GM12878 (cell line): ENCODE data around the gene MAP2K7. TPM values are rescaled to one million over a fixed set of nuclear protein-coding genes. Genes with fewer than 3 reads are reported as not detected.

Experiments used
- ATAC-seq: fragments of 200-7000 bp; cut with Tn5 transposase; 3 replicates; pipeline ENCODE4 v1.9.1; 2020; ENCODE audit warnings: mild to moderate bottlenecking, moderate library complexity
- BruUV-seq: library from RNA; stranded (reverse); fragments of 400-500 nt; replicated peaks from 2 replicates; lab custom pipeline; 2021; lab: Mats Ljungman, UMichigan
- CTCF ChIA-PET: fragments of 300-600 bp; sonication (Branson Sonifier 250); formaldehyde crosslinking; extraction: SDS; loops from one replicate; lab custom pipeline; 2021; ENCODE audit warnings: inconsistent platforms; lab: Yijun Ruan, JAX
- POLR2A ChIA-PET: fragments of 350-600 bp; formaldehyde crosslinking; extraction: SDS; loops from one replicate; lab custom pipeline; 2021; ENCODE audit warnings: inconsistent platforms; lab: Charles Lee
- RAD21 ChIA-PET: fragments of 300-600 bp; sonication (Branson Sonifier 250); formaldehyde crosslinking; loops from one replicate; lab custom pipeline; 2023; ENCODE audit warnings: antibody characterized with exemption; ENCODE audit not compliant: unreplicated experiment; lab: Charles Lee
- SMC1A ChIA-PET: fragments of 300-600 bp; sonication (Branson Sonifier 250); formaldehyde crosslinking; loops from one replicate; lab custom pipeline; 2023; ENCODE audit not compliant: unreplicated experiment, uncharacterized antibody; lab: Charles Lee
- DNase-seq: peaks from one replicate; pipeline ENCODE4 v3.0.0-alpha.2; 2011; ENCODE audit warnings: low read depth, low spot score
- FAIRE-seq: peaks from 3 replicates; lab custom pipeline; 2011; peaks lifted over from hg19 to GRCh38; lab: Jason Lieb, UNC
- H2AFZ ChIP-seq: 2 replicates; pipeline ENCODE4 v1.6.0; 2011; ENCODE audit warnings: low read depth, low read length, control low read depth; ENCODE audit not compliant: control insufficient read depth
- H3K27ac ChIP-seq: 2 replicates; pipeline ENCODE4 v1.5.1; 2011; ENCODE audit warnings: control low read depth; ENCODE audit not compliant: control insufficient read depth, insufficient read depth
- H3K27me3 ChIP-seq, 2 experiments: replicated peaks in 1 of 2; 2 replicates each; pipeline versions ENCODE4 v1.6.0 to v1.6.1; 2011; ENCODE audit warnings: low read length in 1 of 2; ENCODE audit not compliant: control insufficient read depth in 2 of 2, insufficient read depth in 2 of 2
- H3K36me3 ChIP-seq, 2 experiments: 2 replicates each; pipeline ENCODE4 v1.5.1; 2011; ENCODE audit warnings: low read length in 1 of 2; ENCODE audit not compliant: control insufficient read depth in 2 of 2, insufficient read depth in 2 of 2
- H3K4me1 ChIP-seq: 2 replicates; pipeline ENCODE4 v1.6.1; 2011; ENCODE audit warnings: mild to moderate bottlenecking, low read length, moderate library complexity, mixed read lengths; ENCODE audit not compliant: control insufficient read depth, insufficient read depth
- H3K4me2 ChIP-seq: 2 replicates; pipeline ENCODE4 v1.6.0; 2011; ENCODE audit warnings: control low read depth; ENCODE audit not compliant: control insufficient read depth, insufficient read depth
- H3K4me3 ChIP-seq: fragments of 200-600 bp; sonication (generic); 2 replicates; pipeline ENCODE4 v1.5.1; 2016
- H3K79me2 ChIP-seq: 2 replicates; pipeline ENCODE4 v1.6.0; 2011; ENCODE audit warnings: low read length; ENCODE audit not compliant: control insufficient read depth, insufficient read depth
- H3K9ac ChIP-seq: 2 replicates; pipeline ENCODE4 v1.8.0; 2011; ENCODE audit warnings: low read length, control low read depth, mixed read lengths; ENCODE audit not compliant: control insufficient read depth, insufficient read depth
- H3K9me3 ChIP-seq: replicated peaks from 3 replicates; pipeline ENCODE4 v1.5.1; 2011; ENCODE audit warnings: mild to moderate bottlenecking, low read length; ENCODE audit not compliant: control insufficient read depth, insufficient read depth
- H4K20me1 ChIP-seq: 2 replicates; pipeline ENCODE4 v1.6.0; 2011; ENCODE audit not compliant: control insufficient read depth, insufficient read depth
- EP300 ChIP-seq, 2 experiments: fragments of 150-350 bp in 1 of 2; IDR thresholded peaks; 2 replicates each; pipeline ENCODE4 v1.6.1; 2011 to 2012; ENCODE audit warnings: low read depth in 2 of 2, low read length in 2 of 2, borderline replicate concordance in 1 of 2, improper control_type of control experiment in 1 of 2, inconsistent platforms in 1 of 2; ENCODE audit not compliant: control insufficient read depth in 1 of 2
- HDGF ChIP-seq: fragments of 450-650 bp; IDR thresholded peaks from 2 replicates; pipeline ENCODE4 v1.6.1; 2016; ENCODE audit warnings: antibody characterized with exemption
- RB1 ChIP-seq: fragments of 450-650 bp; formaldehyde crosslinking; IDR thresholded peaks from 2 replicates; pipeline ENCODE4 v1.6.1; 2017; ENCODE audit warnings: mild to moderate bottlenecking, borderline replicate concordance
- ZNF592 ChIP-seq: fragments of 450-650 bp; IDR thresholded peaks from 2 replicates; pipeline ENCODE4 v1.6.1; 2017; ENCODE audit warnings: mild to moderate bottlenecking, moderate library complexity
- WGBS: methylation state at CpG from one replicate; pipeline ENCODE4 v1.1.6; 2016; ENCODE audit warnings: low lambda C conversion rate; ENCODE audit not compliant: insufficient replicate concordance, insufficient coverage; ENCODE audit errors: missing lambda C conversion rate; 5-methylcytosine and 5-hydroxymethylcytosine counted together
- in situ Hi-C: fragments of 300-500 bp; cut with MboI; formaldehyde crosslinking; loops from 9 replicates; pipeline ENCODE4 v1.14.3; 2018; ENCODE audit warnings: mixed read lengths
- intact Hi-C: fragments of 100-400 bp; cut with micrococcal nuclease; formaldehyde crosslinking; loops from one replicate; pipeline ENCODE4 v1.14.2; 2022; ENCODE audit not compliant: unreplicated experiment
- polyA plus RNA-seq, 11 experiments: library from polyadenylated mRNA; depleted of rRNA in 4 of 11; unstranded in 6 of 11; stranded (reverse) in 5 of 11; fragments of >200 nt; fragmentation: Nextera tagmentation in 4 of 11; fragmentation: Illumina TruSeq in 1 of 11; extraction: Ambion mirVana in 4 of 11; extraction: Trizol in 1 of 11; gene quantifications; 1 replicate in 1 of 11; 2 replicates in 10 of 11; pipeline versions ENCODE4 v1.2.1 to v1.2.3, GENCODE V29; 2011 to 2016; ENCODE audit warnings: inconsistent platforms in 2 of 11, missing spikeins in 2 of 11, low read depth in 1 of 11
- total RNA-seq, 4 experiments: library from RNA; depleted of rRNA in 3 of 4; stranded (reverse); fragments of >200 nt in 3 of 4; fragmentation: Illumina TruSeq in 1 of 4; extraction: Trizol in 1 of 4; gene quantifications; 2 replicates each; pipeline versions ENCODE4 v1.2.1 to v1.2.3, GENCODE V29; 2013 to 2021

MAP2K7 gene
- total and polyA plus RNA-seq, 10 of the 15 experiments (the other 5 are each of a cell fraction or from before 2014, with no cell fraction given) = 0.34 to 32.2 (median 6.7) TPM

GRCh38 chr19:7921302-7921966, 17.8 kb downstream of the MAP2K7 start (continued):
- TF ChIP-seq ZNF592 (no peak), HDGF (no peak)

- FAIRE-seq = no peak
- SMC1A ChIA-PET = interaction anchor here (2.5 kb wide), 1 partner anchor 19 kb away, joined by 13 read pairs; the partner anchor contains the start of gene MAP2K7
- Histone ChIP-seq H3K4me3 (no peak overlapping the region), H2AFZ (no peak overlapping the region), H4K20me1 (no peaks in the 10 kb centered on the region), H3K36me3 (no peaks in the 10 kb centered on the region; a peak in 2 of 4 replicates), H3K27me3 (peaks cover 3 to 17% of the 10 kb centered on the region in 2 experiments; a peak in 3 of 4 replicates), H3K9me3 (no peaks in the 10 kb centered on the region; the same call in 2 of the 3 replicates), H3K4me2 (no peak overlapping the region), H3K9ac (no peak overlapping the region), H3K79me2 (no peaks in the 10 kb centered on the region), H3K4me1 (peaks cover 11% of the 10 kb centered on the region), H3K27ac (no peak overlapping the region)
- BruUV-seq = no TSS peak
- WGBS = 81% methylated on average over 31 of the region's 31 CpGs
- no peak for DNase-seq
- intact Hi-C loops (no loop called here), in situ Hi-C loops (no loop called here)
- CTCF ChIA-PET = interaction anchor here (1.0 to 3.9 kb wide), 3 partner anchors 22 to 68 kb away, joined by 3 to 32 read pairs (median 19); partner anchors contain the start of gene TIMM44
- no peak for ATAC-seq
- RAD21 ChIA-PET = interaction anchor here (0.6 to 1.1 kb wide), 2 partner anchors 18 to 123 kb away, joined by 3 to 4 read pairs; partner anchors contain the start of gene MAP2K7
- TF ChIP-seq EP300 (IDR thresholded peaks at IDR 0.05; ENCODE audit: borderline replicate concordance in 1 of 2, control insufficient read depth in 1 of 2, low read depth in 2 of 2, low read length in 2 of 2) = no peak
- TF ChIP-seq RB1 = no peak
- POLR2A ChIA-PET = interaction anchor here (1.6 to 2.9 kb wide), 2 partner anchors 18 to 25 kb away, joined by 4 to 27 read pairs; partner anchors contain the start of gene MAP2K7
These were observed 18.5 kb downstream of the MAP2K7 start for GRCh38 chr19:7921967-7922835.
